Measurements from ENCODE around the gene TTC31.

- TF ChIP-seq CTCF (IDR thresholded peaks at IDR 0.05) (no peak), POLR2A (IDR thresholded peaks at IDR 0.05) (no peak)
These were observed 12.6 kb downstream of the TTC31 start for GRCh38 chr2:74495440-74495839.
